ENCODE results near the gene SERINC5. TPM values are rescaled to one million over a fixed set of nuclear protein-coding genes. Genes with fewer than 3 reads are reported as not detected.

The SERINC5 gene
- total RNA-seq, 1 donor from 2014 or later, result 21.4 TPM

DNA sequence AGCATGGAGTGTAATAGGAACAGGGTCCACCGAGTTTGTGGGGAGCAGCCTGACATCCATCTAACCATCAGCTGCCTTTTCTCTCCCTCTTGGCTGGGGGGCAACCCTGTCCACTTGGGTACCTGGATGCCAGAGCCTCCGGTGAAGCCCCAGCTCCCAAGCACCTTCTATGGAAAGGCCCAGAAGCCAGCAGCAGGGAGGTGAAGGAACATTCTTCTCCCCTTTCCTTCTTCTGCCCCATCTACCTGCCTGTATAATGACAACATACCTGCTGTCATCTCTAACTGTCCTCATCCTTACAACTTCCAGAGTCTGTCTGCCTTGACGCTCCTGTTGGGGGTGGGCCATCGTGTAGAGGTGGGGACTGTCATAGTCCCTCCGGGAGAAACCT is 187.6 kb downstream of the SERINC5 start:
- Histone ChIP-seq H3K9ac (ENCODE audit: low read depth in 1 of 3, low read length in 3 of 3) (no peak overlapping the region), H3K4me3 (ENCODE audit: low read length in 3 of 3) (no peak overlapping the region), H3K27ac (ENCODE audit: low read depth, low read length) (no peak overlapping the region)

DNA sequence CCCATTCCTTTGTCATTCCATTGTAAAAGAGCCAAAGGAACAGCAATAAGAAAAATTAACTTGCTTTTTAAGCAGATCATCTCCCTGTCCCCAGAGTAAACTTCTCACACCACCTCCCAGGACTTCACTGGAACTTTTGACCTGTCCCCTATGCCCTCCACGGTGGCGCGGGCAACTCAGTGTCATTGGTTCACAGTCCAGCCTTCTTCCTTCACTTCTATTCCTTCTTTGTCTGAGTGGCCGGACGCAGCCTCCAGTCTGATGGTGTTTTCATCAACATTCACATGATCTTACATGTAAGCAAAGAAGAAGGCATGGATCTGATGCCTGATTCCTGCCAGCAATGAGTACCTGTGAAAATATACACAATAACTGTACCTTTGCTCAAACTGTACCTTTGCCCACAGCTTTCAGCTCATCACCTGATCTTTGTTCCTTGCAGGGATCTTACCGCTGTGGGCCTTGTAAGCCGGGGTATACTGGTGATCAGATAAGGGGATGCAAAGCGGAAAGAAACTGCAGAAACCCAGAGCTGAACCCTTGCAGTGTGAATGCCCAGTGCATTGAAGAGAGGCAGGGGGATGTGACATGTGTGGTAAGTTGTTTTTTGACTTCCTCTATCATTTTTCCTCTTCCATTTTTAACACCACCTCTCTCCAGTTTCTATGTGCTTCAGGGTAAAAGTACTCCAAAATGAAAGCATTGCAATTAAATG is 188.2 kb downstream of the SERINC5 start:
- Histone ChIP-seq H3K9ac (ENCODE audit: low read depth in 1 of 3, low read length in 3 of 3) (no peak overlapping the region), H3K36me3 (ENCODE audit: control insufficient read depth in 3 of 3, insufficient read depth in 3 of 3, low read length in 3 of 3) (peaks cover 0 to 5% (median 3%) of the 10 kb centered on the region in 3 donors), H3K27ac (ENCODE audit: low read depth, low read length) (no peak overlapping the region), H3K4me1 (ENCODE audit: control insufficient read depth in 3 of 3, insufficient read depth in 3 of 3, low read length in 3 of 3) (peaks cover 0 to 3% (median 0%) of the 10 kb centered on the region in 3 donors), H3K27me3 (ENCODE audit: control insufficient read depth in 3 of 3, insufficient read depth in 3 of 3, low read length in 3 of 3) (no peaks in the 10 kb centered on the region), H3K9me3 (ENCODE audit: control insufficient read depth in 3 of 3, low read length in 3 of 3) (no peaks in the 10 kb centered on the region), H3K4me3 (ENCODE audit: low read length in 3 of 3) (no peak overlapping the region)

More for the DNA sequence above, 187.6 kb downstream of the SERINC5 start:
- peaks cover 0 to 3% (median 0%) of the 10 kb centered on the region in 3 donors for H3K4me1 ChIP-seq (ENCODE audit: control insufficient read depth in 3 of 3, insufficient read depth in 3 of 3, low read length in 3 of 3)
- no peaks in the 10 kb centered on the region for H3K27me3 ChIP-seq (ENCODE audit: control insufficient read depth in 3 of 3, insufficient read depth in 3 of 3, low read length in 3 of 3)
- peaks cover 0 to 5% (median 3%) of the 10 kb centered on the region in 3 donors for H3K36me3 ChIP-seq (ENCODE audit: control insufficient read depth in 3 of 3, insufficient read depth in 3 of 3, low read length in 3 of 3)
- no peaks in the 10 kb centered on the region for H3K9me3 ChIP-seq (ENCODE audit: control insufficient read depth in 3 of 3, low read length in 3 of 3)

DNA sequence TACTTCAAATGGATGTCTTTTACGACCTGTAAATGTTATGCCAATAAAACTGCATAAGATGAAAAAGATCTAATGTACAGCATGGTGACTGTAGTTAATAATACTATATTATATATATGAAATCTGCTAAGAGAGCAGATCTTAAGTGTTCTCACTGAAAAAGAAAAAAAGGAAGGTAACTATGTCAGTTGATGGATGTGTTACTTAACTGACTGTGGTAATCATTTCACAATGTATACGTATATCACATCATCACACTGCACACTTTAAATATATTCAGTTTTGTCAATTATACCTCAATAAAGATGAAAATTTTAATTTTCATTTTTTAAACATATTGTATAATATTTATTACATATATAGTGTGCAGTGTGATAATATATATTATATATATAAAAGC is 188.8 kb downstream of the SERINC5 start:
- Histone ChIP-seq H3K27ac (ENCODE audit: low read depth, low read length) (no peak overlapping the region), H3K4me3 (ENCODE audit: low read length in 3 of 3) (no peak overlapping the region), H3K27me3 (ENCODE audit: control insufficient read depth in 3 of 3, insufficient read depth in 3 of 3, low read length in 3 of 3) (no peaks in the 10 kb centered on the region), H3K9ac (ENCODE audit: low read depth in 1 of 3, low read length in 3 of 3) (no peak overlapping the region), H3K36me3 (ENCODE audit: control insufficient read depth in 3 of 3, insufficient read depth in 3 of 3, low read length in 3 of 3) (peaks cover 0 to 5% (median 3%) of the 10 kb centered on the region in 3 donors), H3K9me3 (ENCODE audit: control insufficient read depth in 3 of 3, low read length in 3 of 3) (no peaks in the 10 kb centered on the region), H3K4me1 (ENCODE audit: control insufficient read depth in 3 of 3, insufficient read depth in 3 of 3, low read length in 3 of 3) (peaks cover 0 to 3% (median 0%) of the 10 kb centered on the region in 3 donors)

DNA sequence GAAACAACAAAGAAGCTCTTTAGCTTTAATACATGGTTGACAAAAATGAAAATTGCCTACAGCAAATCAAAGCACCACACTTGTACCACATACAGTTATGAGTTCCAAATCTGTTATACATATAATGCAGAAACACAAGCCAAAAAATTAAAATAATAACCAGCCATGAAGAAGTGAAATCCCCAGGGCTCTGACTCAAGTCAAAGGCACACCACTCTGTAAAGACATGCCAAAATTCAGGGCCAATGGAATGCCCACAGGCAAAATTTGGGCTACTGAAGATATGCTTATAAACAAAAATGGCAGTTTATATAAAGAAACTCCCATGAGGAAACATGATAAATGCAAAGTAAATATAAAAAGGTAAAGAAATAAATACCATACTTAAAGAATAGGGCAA is 191.7 kb downstream of the SERINC5 start:
- Histone ChIP-seq H3K4me1 (ENCODE audit: control insufficient read depth in 3 of 3, insufficient read depth in 3 of 3, low read length in 3 of 3) (no peaks in the 10 kb centered on the region), H3K36me3 (ENCODE audit: control insufficient read depth in 3 of 3, insufficient read depth in 3 of 3, low read length in 3 of 3) (peaks cover 2 to 3% (median 2%) of the 10 kb centered on the region in 3 donors), H3K9me3 (ENCODE audit: control insufficient read depth in 3 of 3, low read length in 3 of 3) (no peaks in the 10 kb centered on the region), H3K27ac (ENCODE audit: low read depth, low read length) (no peak overlapping the region), H3K4me3 (ENCODE audit: low read length in 3 of 3) (no peak overlapping the region), H3K27me3 (ENCODE audit: control insufficient read depth in 3 of 3, insufficient read depth in 3 of 3, low read length in 3 of 3) (no peaks in the 10 kb centered on the region), H3K9ac (ENCODE audit: low read depth in 1 of 3, low read length in 3 of 3) (no peak overlapping the region)

Other genes with a start within 250 kb of the SERINC5 start
- gene THBS4, start 220.7 kb downstream of the SERINC5 start, total RNA-seq, result 135 TPM
- not detected for gene SPZ1, start 64.0 kb upstream of the SERINC5 start, total RNA-seq
- gene ZFYVE16, start 152.0 kb upstream of the SERINC5 start, total RNA-seq, result 50.1 TPM
- gene FAM151B, start 232.1 kb upstream of the SERINC5 start, total RNA-seq, result 7.8 TPM